Measurements from ENCODE around the gene GAB3.

GRCh38 chrX:154661899-154662298, 89.0 kb downstream of the GAB3 start:
- TF ChIP-seq, protein P1, sequence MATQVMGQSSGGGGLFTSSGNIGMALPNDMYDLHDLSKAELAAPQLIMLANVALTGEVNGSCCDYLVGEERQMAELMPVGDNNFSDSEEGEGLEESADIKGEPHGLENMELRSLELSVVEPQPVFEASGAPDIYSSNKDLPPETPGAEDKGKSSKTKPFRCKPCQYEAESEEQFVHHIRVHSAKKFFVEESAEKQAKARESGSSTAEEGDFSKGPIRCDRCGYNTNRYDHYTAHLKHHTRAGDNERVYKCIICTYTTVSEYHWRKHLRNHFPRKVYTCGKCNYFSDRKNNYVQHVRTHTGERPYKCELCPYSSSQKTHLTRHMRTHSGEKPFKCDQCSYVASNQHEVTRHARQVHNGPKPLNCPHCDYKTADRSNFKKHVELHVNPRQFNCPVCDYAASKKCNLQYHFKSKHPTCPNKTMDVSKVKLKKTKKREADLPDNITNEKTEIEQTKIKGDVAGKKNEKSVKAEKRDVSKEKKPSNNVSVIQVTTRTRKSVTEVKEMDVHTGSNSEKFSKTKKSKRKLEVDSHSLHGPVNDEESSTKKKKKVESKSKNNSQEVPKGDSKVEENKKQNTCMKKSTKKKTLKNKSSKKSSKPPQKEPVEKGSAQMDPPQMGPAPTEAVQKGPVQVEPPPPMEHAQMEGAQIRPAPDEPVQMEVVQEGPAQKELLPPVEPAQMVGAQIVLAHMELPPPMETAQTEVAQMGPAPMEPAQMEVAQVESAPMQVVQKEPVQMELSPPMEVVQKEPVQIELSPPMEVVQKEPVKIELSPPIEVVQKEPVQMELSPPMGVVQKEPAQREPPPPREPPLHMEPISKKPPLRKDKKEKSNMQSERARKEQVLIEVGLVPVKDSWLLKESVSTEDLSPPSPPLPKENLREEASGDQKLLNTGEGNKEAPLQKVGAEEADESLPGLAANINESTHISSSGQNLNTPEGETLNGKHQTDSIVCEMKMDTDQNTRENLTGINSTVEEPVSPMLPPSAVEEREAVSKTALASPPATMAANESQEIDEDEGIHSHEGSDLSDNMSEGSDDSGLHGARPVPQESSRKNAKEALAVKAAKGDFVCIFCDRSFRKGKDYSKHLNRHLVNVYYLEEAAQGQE (IDR thresholded peaks at IDR 0.05): no peak
- TF ChIP-seq TAF1 (conservative IDR thresholded peaks at IDR 0.05) (no peak), YY1 (IDR thresholded peaks at IDR 0.05) (no peak), CTCF (IDR thresholded peaks at IDR 0.05; ENCODE audit: low read depth, low read length, missing input control) (no peak)
